Superior temporal gyrus (tissue), 1 donor: ENCODE data around the gene WSCD1.

Experiments used
- DNase-seq: peaks from one replicate; pipeline ENCODE4 v3.0.0-alpha.2; 2016; ENCODE audit errors: extremely low spot score

Gene WSCD1

GRCh38 chr17:6085812-6086211 is 15.6 kb downstream of the WSCD1 start:
- no peak for DNase-seq

GRCh38 chr17:6086603-6087400 is 16.6 kb downstream of the WSCD1 start:
- no peak for DNase-seq

- DNase-seq = no peak
These were observed 18.0 kb downstream of the WSCD1 start for GRCh38 chr17:6088141-6088540.

- no peak for DNase-seq
These were observed 20.1 kb downstream of the WSCD1 start for GRCh38 chr17:6090253-6090652.

- DNase-seq = no peak
These were observed 22.2 kb downstream of the WSCD1 start for GRCh38 chr17:6092182-6092902.

- DNase-seq = no peak
These were observed 22.8 kb downstream of the WSCD1 start for GRCh38 chr17:6092903-6093468.

GRCh38 chr17:6094453-6094852 is 24.3 kb downstream of the WSCD1 start:
- no peak for DNase-seq

GRCh38 chr17:6094926-6095325 is 24.7 kb downstream of the WSCD1 start:
- DNase-seq = no peak

GRCh38 chr17:6095501-6095900 is 25.3 kb downstream of the WSCD1 start:
- no peak for DNase-seq

GRCh38 chr17:6096201-6097004 is 26.2 kb downstream of the WSCD1 start:
- DNase-seq = no peak

GRCh38 chr17:6097005-6097279 is 26.8 kb downstream of the WSCD1 start:
- no peak for DNase-seq

GRCh38 chr17:6098050-6098822 is 28.1 kb downstream of the WSCD1 start:
- DNase-seq = no peak

GRCh38 chr17:6098823-6099180 is 28.6 kb downstream of the WSCD1 start:
- no peak for DNase-seq

- DNase-seq = no peak
These were observed 29.3 kb downstream of the WSCD1 start for GRCh38 chr17:6099492-6099891.

- DNase-seq = no peak
These were observed 30.0 kb downstream of the WSCD1 start for GRCh38 chr17:6100146-6100545.

- DNase-seq = no peak
These were observed 30.8 kb downstream of the WSCD1 start for GRCh38 chr17:6100891-6101500.

- DNase-seq = no peak
These were observed 31.5 kb downstream of the WSCD1 start for GRCh38 chr17:6101706-6102105.

- no peak for DNase-seq
These were observed 32.4 kb downstream of the WSCD1 start for GRCh38 chr17:6102615-6103014.

- DNase-seq = no peak
These were observed 34.9 kb downstream of the WSCD1 start for GRCh38 chr17:6104956-6105648.

GRCh38 chr17:6105649-6106007 is 35.4 kb downstream of the WSCD1 start:
- DNase-seq = no peak

- no peak for DNase-seq
These were observed 36.0 kb downstream of the WSCD1 start for GRCh38 chr17:6106212-6106611.
